Spleen (tissue), 11 donors: ENCODE measurements around the gene CNOT6. TPM values are rescaled to one million over a fixed set of nuclear protein-coding genes. Genes with fewer than 3 reads are reported as not detected.
A peak's percentile ranks its signal among the peaks of the same experiment; 100 is the strongest.

ENCODE experiments used
- DNase-seq: peaks from one replicate; pipeline ENCODE4 v3.0.0-alpha.2; 2020
- H3K27ac ChIP-seq, 8 donors: fragments of 200-600 bp; sonication (generic) in 7 of 8; 1 replicate in 4 of 8; 2 replicates in 4 of 8; pipeline versions ENCODE4 v1.5.0 to v1.8.0; 2016 to 2021; ENCODE audit warnings: inconsistent platforms in 4 of 8, mild to moderate bottlenecking in 4 of 8, moderate library complexity in 1 of 8
- H3K27me3 ChIP-seq, 7 donors: fragments of 200-600 bp; sonication (generic) in 6 of 7; replicated peaks in 1 of 7; 1 replicate in 4 of 7; 2 replicates in 3 of 7; pipeline versions ENCODE4 v1.5.0 to v1.8.0; 2016 to 2021; ENCODE audit warnings: inconsistent platforms in 3 of 7, mild to moderate bottlenecking in 1 of 7
- H3K36me3 ChIP-seq, 6 donors: fragments of 200-600 bp; sonication (generic) in 5 of 6; 1 replicate in 4 of 6; 2 replicates in 2 of 6; pipeline versions ENCODE4 v1.5.0 to v1.8.0; 2016 to 2021; ENCODE audit warnings: inconsistent platforms in 2 of 6
- H3K4me1 ChIP-seq, 6 donors: fragments of 200-600 bp; sonication (generic) in 5 of 6; 1 replicate in 3 of 6; 2 replicates in 3 of 6; pipeline versions ENCODE4 v1.5.0 to v1.8.0; 2016 to 2021; ENCODE audit warnings: inconsistent platforms in 3 of 6
- H3K4me3 ChIP-seq, 8 donors: fragments of 200-600 bp; sonication (generic) in 7 of 8; 1 replicate in 4 of 8; 2 replicates in 4 of 8; pipeline versions ENCODE4 v1.5.0 to v1.8.0; 2016 to 2021; ENCODE audit warnings: inconsistent platforms in 4 of 8, mild to moderate bottlenecking in 4 of 8, moderate library complexity in 2 of 8
- H3K9me3 ChIP-seq, 8 donors: fragments of 200-600 bp; sonication (generic) in 7 of 8; 1 replicate in 4 of 8; 2 replicates in 4 of 8; pipeline versions ENCODE4 v1.5.0 to v1.8.0; 2016 to 2021; ENCODE audit warnings: inconsistent platforms in 4 of 8
- CTCF ChIP-seq, 11 experiments: fragments of 200-600 bp in 7 of 11; fragments of 450-650 bp in 4 of 11; sonication (generic) in 4 of 11; IDR thresholded peaks in 8 of 11; conservative IDR thresholded peaks in 3 of 11; 1 replicate in 7 of 11; 2 replicates in 4 of 11; pipeline versions ENCODE4 v1.4.0 to v1.8.0; 2016 to 2021; ENCODE audit warnings: antibody characterized with exemption in 11 of 11, inconsistent platforms in 4 of 11, mild to moderate bottlenecking in 1 of 11
- POLR2A ChIP-seq, 3 donors: fragments of 450-650 bp; IDR thresholded peaks; one replicate each; pipeline ENCODE4 v1.5.1; 2017; ENCODE audit warnings: antibody characterized with exemption in 3 of 3, mild to moderate bottlenecking in 1 of 3
- POLR2AphosphoS5 ChIP-seq, 3 donors: sonication (generic); formaldehyde crosslinking; IDR thresholded peaks; one replicate each; pipeline ENCODE4 v1.5.1; 2017; ENCODE audit warnings: antibody characterized with exemption in 3 of 3
- WGBS, 5 donors: extraction: QIAGEN DNeasy Blood & Tissue Kit in 3 of 5; methylation state at CpG; one replicate each; pipeline versions ENCODE4 v1.1.5 to v1.1.7; 2013 to 2018; 5-methylcytosine and 5-hydroxymethylcytosine counted together
- intact Hi-C: fragments of 100-400 bp; cut with DNase I; formaldehyde crosslinking; loops from one replicate; pipeline ENCODE4 v1.15.0; 2023; ENCODE audit warnings: low total_unique reads
- polyA plus RNA-seq, 3 donors: library from polyadenylated mRNA; stranded (reverse); fragments of 200-250 nt; gene quantifications; one replicate each; pipeline ENCODE4 v1.2.1, GENCODE V29; 2013
- total RNA-seq, 7 donors: library from RNA; depleted of rRNA in 3 of 7; stranded (reverse); fragments of >200 nt in 3 of 7; fragmentation: NEBNext Ultra II Directional in 4 of 7; extraction: Animal tissue kit (Norgen Biotek cat#: 25700) in 4 of 7; gene quantifications; one replicate each; pipeline versions ENCODE4 v1.1.0 to v1.2.1, GENCODE V29; 2016 to 2021
- donor health status: healthy with polysubstance abuse.
- donor health status: DM: no; HTN: no; CAD: no; lungs with moderate emphysema.
- donor health status: DM: no; HTN: no; CAD: no.
- donor health status: Bipolar disorder and iron deficiency.
- donor health status: healthy.
- donor health status: DM: no; HTN: no; CAD: no.
- donor health status: DM: yes; HTN: yes; CAD: no.

CNOT6 gene
- total and polyA plus RNA-seq, 10 donors = 5.5 to 26.5 (median 21.6) TPM

- no peak for DNase-seq
- H3K4me1 ChIP-seq = no peaks in the 10 kb centered on the region
- H3K4me3 ChIP-seq = no peak overlapping the region
- peaks cover 0 to 17% (median 5%) of the 10 kb centered on the region in 8 donors for H3K9me3 ChIP-seq
- peaks cover 0 to 4% (median 0%) of the 10 kb centered on the region in 6 donors for H3K36me3 ChIP-seq
- H3K27ac ChIP-seq = no peak overlapping the region
- intact Hi-C loops = no loop called here
- TF ChIP-seq POLR2A (IDR thresholded peaks at IDR 0.05) = no peak
- no peak for TF ChIP-seq POLR2AphosphoS5 (IDR thresholded peaks at IDR 0.05)
- TF ChIP-seq CTCF (IDR thresholded peaks at IDR 0.05 in 8 of 11, conservative IDR thresholded peaks at IDR 0.05 in 3 of 11) = no peak
- peaks cover 0 to 7% (median 0%) of the 10 kb centered on the region in 7 donors for H3K27me3 ChIP-seq
- WGBS, 5 donors = 54 to 81% (median 66%) methylated on average over 2 of the region's 2 CpGs
Measured at GRCh38 chr5:180583738-180584137, 89.6 kb downstream of the CNOT6 start.

GRCh38 chr5:180586204-180586603, 92.0 kb downstream of the CNOT6 start:
- H3K4me3 ChIP-seq = no peak overlapping the region
- H3K9me3 ChIP-seq = peaks cover 0 to 17% (median 5%) of the 10 kb centered on the region in 8 donors
- H3K27ac ChIP-seq = no peak overlapping the region
- 79 to 91% (median 82%) methylated on average over 3 of the region's 3 CpGs for WGBS, 5 donors
- intact Hi-C loops = no loop called here
- no peak for TF ChIP-seq POLR2A (IDR thresholded peaks at IDR 0.05)
- no peak for TF ChIP-seq POLR2AphosphoS5 (IDR thresholded peaks at IDR 0.05)
- no peak for TF ChIP-seq CTCF (IDR thresholded peaks at IDR 0.05 in 8 of 11, conservative IDR thresholded peaks at IDR 0.05 in 3 of 11)
- peaks cover 5 to 20% (median 16%) of the 10 kb centered on the region in 6 donors for H3K4me1 ChIP-seq
- H3K27me3 ChIP-seq = peaks cover 0 to 32% (median 22%) of the 10 kb centered on the region in 7 donors
- no peak for DNase-seq
- H3K36me3 ChIP-seq = no peaks in the 10 kb centered on the region

GRCh38 chr5:180586870-180587269, 92.7 kb downstream of the CNOT6 start:
- TF ChIP-seq POLR2A (IDR thresholded peaks at IDR 0.05) (no peak), POLR2AphosphoS5 (IDR thresholded peaks at IDR 0.05) (no peak), CTCF (IDR thresholded peaks at IDR 0.05 in 8 of 11, conservative IDR thresholded peaks at IDR 0.05 in 3 of 11) (no peak)
- intact Hi-C loops = no loop called here
- no peaks in the 10 kb centered on the region for H3K36me3 ChIP-seq
- peaks cover 0 to 38% (median 28%) of the 10 kb centered on the region in 7 donors for H3K27me3 ChIP-seq
- peaks cover 5 to 26% (median 22%) of the 10 kb centered on the region in 6 donors for H3K4me1 ChIP-seq
- DNase-seq = no peak
- H3K9me3 ChIP-seq = peaks cover 0 to 17% (median 5%) of the 10 kb centered on the region in 8 donors
- 83 to 92% (median 92%) methylated on average over 10 of the region's 10 CpGs for WGBS, 5 donors
- H3K27ac ChIP-seq = no peak overlapping the region
- H3K4me3 ChIP-seq = no peak overlapping the region

- Histone ChIP-seq H3K9me3 (peaks cover 0 to 9% (median under 1%) of the 10 kb centered on the region in 8 donors), H3K4me1 (peaks cover 5 to 28% (median 22%) of the 10 kb centered on the region in 6 donors), H3K4me3 (peak overlapping the region in 7 of 8 donors; percentile 16 to 58 (median 27)), H3K36me3 (no peaks in the 10 kb centered on the region), H3K27me3 (peaks cover 0 to 65% (median 28%) of the 10 kb centered on the region in 7 donors), H3K27ac (peak overlapping the region in 1 of 8 donors; percentile 33)
- peak; percentile 75 for DNase-seq
- WGBS, 5 donors = 2 to 6% (median 4%) methylated on average over 39 to 44 of the region's 44 CpGs
- intact Hi-C loops = no loop called here
- TF ChIP-seq POLR2AphosphoS5 (IDR thresholded peaks at IDR 0.05) (peak in 2 of 3 donors; percentile 28 to 31), POLR2A (IDR thresholded peaks at IDR 0.05) (no peak)
Measured at GRCh38 chr5:180589771-180590542, 95.8 kb downstream of the CNOT6 start.
